NCI-H2107 treated with DMSO at 0.1 percent for 48 hours (cell line): ENCODE results near the gene PKDCC.

ENCODE experiments used
- DNase-seq: peaks from one replicate; lab custom pipeline; 2025; ENCODE audit not compliant: unreplicated experiment; lab: John Stamatoyannopoulos, UW

Gene PKDCC

DNA sequence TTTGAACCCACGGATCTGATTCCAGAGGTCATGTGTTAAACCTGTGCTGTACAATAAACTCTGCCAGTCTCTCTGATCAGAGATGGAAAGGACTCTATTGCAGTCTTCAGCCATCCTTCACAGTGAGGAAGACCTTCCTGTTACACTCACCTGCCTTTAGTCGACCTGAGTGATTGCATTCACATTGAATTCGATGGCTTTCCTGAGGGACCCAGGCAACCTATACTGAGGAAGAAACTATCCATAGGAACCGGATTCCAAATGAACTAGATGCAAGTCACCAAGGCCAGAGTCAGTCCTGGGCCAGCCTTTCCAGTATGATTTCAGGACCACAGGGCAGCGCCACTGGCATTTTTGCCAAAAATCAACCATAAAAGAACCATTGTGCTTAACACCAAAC, 56.8 kb downstream of the PKDCC start:
- no peak for DNase-seq

GRCh38 chr2:42105330-42106256, 57.8 kb downstream of the PKDCC start:
- no peak for DNase-seq

DNA sequence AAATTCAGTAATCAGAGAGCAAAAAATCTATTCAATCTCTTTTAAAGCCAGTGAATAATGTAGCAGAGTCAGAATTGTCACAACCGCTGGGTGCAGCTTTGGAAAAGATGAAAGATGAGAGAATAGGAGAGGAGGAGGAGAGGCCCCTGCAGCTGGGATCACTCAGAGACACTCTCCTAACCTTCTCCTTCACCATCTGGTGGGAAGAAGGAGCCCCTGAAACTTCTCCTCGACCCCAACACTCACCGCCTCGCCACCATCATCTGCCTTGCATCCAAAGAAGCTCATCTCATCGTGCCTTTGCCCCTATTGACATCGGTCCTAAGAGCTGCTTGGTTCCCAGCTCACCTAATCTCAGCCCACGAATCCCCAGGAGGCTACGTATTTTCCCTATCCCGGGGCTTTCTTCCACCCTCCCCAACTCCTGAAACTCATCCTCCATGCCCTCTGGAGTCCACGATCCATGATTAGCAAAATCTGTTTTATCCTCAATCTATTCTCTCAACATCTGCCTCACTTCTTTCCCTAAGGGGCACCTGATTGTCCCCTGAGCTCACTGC, 58.5 kb downstream of the PKDCC start:
- no peak for DNase-seq

- no peak for DNase-seq
Measured at GRCh38 chr2:42107249-42108042, 59.6 kb downstream of the PKDCC start.
